ENCODE results near the gene THAP4. TPM values are rescaled to one million over a fixed set of nuclear protein-coding genes. Genes with fewer than 3 reads are reported as not detected.

THAP4 gene
- total and polyA plus RNA-seq, 2 of the 13 experiments (the other 11 are each of a cell fraction or from before 2014, with no cell fraction given), result 59.7 to 75.7 TPM

GRCh38 chr2:241582806-241583205, 54.2 kb downstream of the THAP4 start:
- Histone ChIP-seq H3K9me3 (ENCODE audit: low read length) (peaks cover 18% of the 10 kb centered on the region), H3K4me1 (ENCODE audit: insufficient read depth, low read length) (peaks cover 8% of the 10 kb centered on the region), H3K79me2 (ENCODE audit: insufficient read depth, low read length) (no peaks in the 10 kb centered on the region), H4K20me1 (ENCODE audit: insufficient read depth, low read length) (no peaks in the 10 kb centered on the region), H3K36me3 (replicated peaks in 1 of 2; ENCODE audit: control insufficient read depth in 1 of 2, insufficient read depth in 2 of 2, low read length in 2 of 2) (peaks cover 24 to 53% of the 10 kb centered on the region in 2 experiments), H2AFZ (ENCODE audit: low read length) (no peak overlapping the region), H3K27ac (ENCODE audit: extremely low read length, insufficient read depth, low read length) (no peak overlapping the region), H3K27me3 (ENCODE audit: control insufficient read depth in 1 of 2, insufficient read depth in 2 of 2, low read length in 2 of 2) (no peaks in the 10 kb centered on the region), H3K4me3 (replicated peaks in 1 of 3; ENCODE audit: insufficient read depth in 1 of 3, low read depth in 2 of 3, low read length in 3 of 3) (no peak overlapping the region), H3K9ac (ENCODE audit: insufficient read depth, low read depth, low read length) (no peak overlapping the region), H3K4me2 (ENCODE audit: low read depth, low read length) (no peak overlapping the region)
- TF ChIP-seq ZBTB7B (CRISPR knock-in tag; IDR thresholded peaks at IDR 0.05) (no peak), ZSCAN9 (CRISPR knock-in tag; IDR thresholded peaks at IDR 0.05; ENCODE audit: borderline replicate concordance) (no peak), ZBTB1 (CRISPR knock-in tag; IDR thresholded peaks at IDR 0.05; ENCODE audit: borderline replicate concordance) (no peak), SMAD1 (CRISPR knock-in tag; IDR thresholded peaks at IDR 0.05; ENCODE audit: borderline replicate concordance, low read depth) (no peak), NR1H2 (CRISPR knock-in tag; IDR thresholded peaks at IDR 0.05; ENCODE audit: borderline replicate concordance, low read depth) (no peak), DR1 (CRISPR knock-in tag; IDR thresholded peaks at IDR 0.05) (no peak), ZNF331 (CRISPR knock-in tag; IDR thresholded peaks at IDR 0.05) (no peak), HNF4A (CRISPR knock-in tag; IDR thresholded peaks at IDR 0.05) (no peak), HNRNPUL1 (IDR thresholded peaks at IDR 0.05; ENCODE audit: low read depth, low read length) (no peak), KMT2A (CRISPR knock-in tag; IDR thresholded peaks at IDR 0.05) (no peak), RFX3 (CRISPR knock-in tag; IDR thresholded peaks at IDR 0.05) (no peak), ZNF7 (CRISPR knock-in tag; IDR thresholded peaks at IDR 0.05) (no peak)
- TF ChIP-seq, protein P1, sequence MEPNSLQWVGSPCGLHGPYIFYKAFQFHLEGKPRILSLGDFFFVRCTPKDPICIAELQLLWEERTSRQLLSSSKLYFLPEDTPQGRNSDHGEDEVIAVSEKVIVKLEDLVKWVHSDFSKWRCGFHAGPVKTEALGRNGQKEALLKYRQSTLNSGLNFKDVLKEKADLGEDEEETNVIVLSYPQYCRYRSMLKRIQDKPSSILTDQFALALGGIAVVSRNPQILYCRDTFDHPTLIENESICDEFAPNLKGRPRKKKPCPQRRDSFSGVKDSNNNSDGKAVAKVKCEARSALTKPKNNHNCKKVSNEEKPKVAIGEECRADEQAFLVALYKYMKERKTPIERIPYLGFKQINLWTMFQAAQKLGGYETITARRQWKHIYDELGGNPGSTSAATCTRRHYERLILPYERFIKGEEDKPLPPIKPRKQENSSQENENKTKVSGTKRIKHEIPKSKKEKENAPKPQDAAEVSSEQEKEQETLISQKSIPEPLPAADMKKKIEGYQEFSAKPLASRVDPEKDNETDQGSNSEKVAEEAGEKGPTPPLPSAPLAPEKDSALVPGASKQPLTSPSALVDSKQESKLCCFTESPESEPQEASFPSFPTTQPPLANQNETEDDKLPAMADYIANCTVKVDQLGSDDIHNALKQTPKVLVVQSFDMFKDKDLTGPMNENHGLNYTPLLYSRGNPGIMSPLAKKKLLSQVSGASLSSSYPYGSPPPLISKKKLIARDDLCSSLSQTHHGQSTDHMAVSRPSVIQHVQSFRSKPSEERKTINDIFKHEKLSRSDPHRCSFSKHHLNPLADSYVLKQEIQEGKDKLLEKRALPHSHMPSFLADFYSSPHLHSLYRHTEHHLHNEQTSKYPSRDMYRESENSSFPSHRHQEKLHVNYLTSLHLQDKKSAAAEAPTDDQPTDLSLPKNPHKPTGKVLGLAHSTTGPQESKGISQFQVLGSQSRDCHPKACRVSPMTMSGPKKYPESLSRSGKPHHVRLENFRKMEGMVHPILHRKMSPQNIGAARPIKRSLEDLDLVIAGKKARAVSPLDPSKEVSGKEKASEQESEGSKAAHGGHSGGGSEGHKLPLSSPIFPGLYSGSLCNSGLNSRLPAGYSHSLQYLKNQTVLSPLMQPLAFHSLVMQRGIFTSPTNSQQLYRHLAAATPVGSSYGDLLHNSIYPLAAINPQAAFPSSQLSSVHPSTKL (CRISPR knock-in tag; IDR thresholded peaks at IDR 0.05), result no peak
- TF ChIP-seq, protein P2, sequence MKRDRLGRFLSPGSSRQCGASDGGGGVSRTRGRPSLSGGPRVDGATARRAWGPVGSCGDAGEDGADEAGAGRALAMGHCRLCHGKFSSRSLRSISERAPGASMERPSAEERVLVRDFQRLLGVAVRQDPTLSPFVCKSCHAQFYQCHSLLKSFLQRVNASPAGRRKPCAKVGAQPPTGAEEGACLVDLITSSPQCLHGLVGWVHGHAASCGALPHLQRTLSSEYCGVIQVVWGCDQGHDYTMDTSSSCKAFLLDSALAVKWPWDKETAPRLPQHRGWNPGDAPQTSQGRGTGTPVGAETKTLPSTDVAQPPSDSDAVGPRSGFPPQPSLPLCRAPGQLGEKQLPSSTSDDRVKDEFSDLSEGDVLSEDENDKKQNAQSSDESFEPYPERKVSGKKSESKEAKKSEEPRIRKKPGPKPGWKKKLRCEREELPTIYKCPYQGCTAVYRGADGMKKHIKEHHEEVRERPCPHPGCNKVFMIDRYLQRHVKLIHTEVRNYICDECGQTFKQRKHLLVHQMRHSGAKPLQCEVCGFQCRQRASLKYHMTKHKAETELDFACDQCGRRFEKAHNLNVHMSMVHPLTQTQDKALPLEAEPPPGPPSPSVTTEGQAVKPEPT (CRISPR knock-in tag; IDR thresholded peaks at IDR 0.05; ENCODE audit: low read depth), result no peak
- ATAC-seq (no peak; the same call in 2 of the 3 replicates), FAIRE-seq (no peak), DNase-seq (ENCODE audit: low spot score) (no peak)
- no TSS peak for BruUV-seq (replicated peaks)
- POLR2A ChIA-PET, result no interaction called here
- intact Hi-C loops (cut with micrococcal nuclease; ENCODE audit: unreplicated experiment) (no loop called here), in situ Hi-C loops (cut with HindIII; ENCODE audit: extremely low pct_ligation_motif_present, low pct_unique_long_range_greater_than_20kb) (no loop called here)
- CTCF ChIA-PET (ENCODE audit: low intra/inter-chr PET ratio, low total read pairs), result no interaction called here
- WGBS (ENCODE audit: low lambda C conversion rate), result 97% methylated on average over 4 of the region's 4 CpGs
